ENCODE measurements around the gene SPINK2.

The SPINK2 gene

GRCh38 chr4:56821381-56822243, at the start of gene SPINK2:
Gene SPINK2, minus strand, starts transcription at chr4:56821701. Its CDS starts 39 bp downstream, at chr4:56821662.
- no peak for DNase-seq (ENCODE audit: low read depth)
- H3K4me3 ChIP-seq (ENCODE audit: low read depth, low read length), result peak within 1 kb of the TSS; percentile 32; the same call in 1 of the 2 replicates
- peak; percentile 34; the same call in 1 of the 2 replicates for TF ChIP-seq CTCF (IDR thresholded peaks at IDR 0.05; ENCODE audit: control insufficient read depth, extremely low read depth, insufficient read depth)

- no peak overlapping the region for H3K4me3 ChIP-seq (ENCODE audit: low read depth, low read length)
- DNase-seq (ENCODE audit: low read depth), result no peak
Measured at GRCh38 chr4:56870946-56871345, 49.4 kb upstream of the SPINK2 start.

GRCh38 chr4:56863441-56864139, 42.1 kb upstream of the SPINK2 start:
- H3K4me3 ChIP-seq (ENCODE audit: low read depth, low read length), result no peak overlapping the region
- no peak for DNase-seq (ENCODE audit: low read depth)
- no peak for TF ChIP-seq CTCF (IDR thresholded peaks at IDR 0.05; ENCODE audit: control insufficient read depth, extremely low read depth, insufficient read depth)

More at GRCh38 chr4:56870946-56871345, 49.4 kb upstream of the SPINK2 start:
- TF ChIP-seq CTCF (IDR thresholded peaks at IDR 0.05; ENCODE audit: control insufficient read depth, extremely low read depth, insufficient read depth), result no peak

- no peak for DNase-seq (ENCODE audit: low read depth)
- TF ChIP-seq CTCF (IDR thresholded peaks at IDR 0.05; ENCODE audit: control insufficient read depth, extremely low read depth, insufficient read depth), result no peak
- H3K4me3 ChIP-seq (ENCODE audit: low read depth, low read length), result no peak overlapping the region
Measured at GRCh38 chr4:56861360-56861759, 39.9 kb upstream of the SPINK2 start.

- DNase-seq (ENCODE audit: low read depth), result no peak
- no peak overlapping the region for H3K4me3 ChIP-seq (ENCODE audit: low read depth, low read length)
- no peak for TF ChIP-seq CTCF (IDR thresholded peaks at IDR 0.05; ENCODE audit: control insufficient read depth, extremely low read depth, insufficient read depth)
Measured at GRCh38 chr4:56860781-56861180, 39.3 kb upstream of the SPINK2 start.

GRCh38 chr4:56859841-56860240, 38.3 kb upstream of the SPINK2 start:
- no peak for TF ChIP-seq CTCF (IDR thresholded peaks at IDR 0.05; ENCODE audit: control insufficient read depth, extremely low read depth, insufficient read depth)
- no peak overlapping the region for H3K4me3 ChIP-seq (ENCODE audit: low read depth, low read length)
- no peak for DNase-seq (ENCODE audit: low read depth)
